Choroid plexus epithelial cell (primary cell): ENCODE data around the gene SRR.

Experiments used
- DNase-seq: peaks from one replicate; pipeline ENCODE4 v3.0.0-alpha.2; 2010; ENCODE audit warnings: low read depth
- H3K4me3 ChIP-seq: 2 replicates; pipeline ENCODE4 v1.5.1; 2011; ENCODE audit warnings: low read depth, mild to moderate bottlenecking, control low read depth, low read length, moderate library complexity
- TF ChIP-seq, protein P1 (sequence below): conservative IDR thresholded peaks from 2 replicates; pipeline ENCODE4 v1.5.1; 2011; ENCODE audit warnings: low read depth, mild to moderate bottlenecking, control low read depth, inconsistent platforms, low read length, moderate library complexity

The SRR gene

DNA sequence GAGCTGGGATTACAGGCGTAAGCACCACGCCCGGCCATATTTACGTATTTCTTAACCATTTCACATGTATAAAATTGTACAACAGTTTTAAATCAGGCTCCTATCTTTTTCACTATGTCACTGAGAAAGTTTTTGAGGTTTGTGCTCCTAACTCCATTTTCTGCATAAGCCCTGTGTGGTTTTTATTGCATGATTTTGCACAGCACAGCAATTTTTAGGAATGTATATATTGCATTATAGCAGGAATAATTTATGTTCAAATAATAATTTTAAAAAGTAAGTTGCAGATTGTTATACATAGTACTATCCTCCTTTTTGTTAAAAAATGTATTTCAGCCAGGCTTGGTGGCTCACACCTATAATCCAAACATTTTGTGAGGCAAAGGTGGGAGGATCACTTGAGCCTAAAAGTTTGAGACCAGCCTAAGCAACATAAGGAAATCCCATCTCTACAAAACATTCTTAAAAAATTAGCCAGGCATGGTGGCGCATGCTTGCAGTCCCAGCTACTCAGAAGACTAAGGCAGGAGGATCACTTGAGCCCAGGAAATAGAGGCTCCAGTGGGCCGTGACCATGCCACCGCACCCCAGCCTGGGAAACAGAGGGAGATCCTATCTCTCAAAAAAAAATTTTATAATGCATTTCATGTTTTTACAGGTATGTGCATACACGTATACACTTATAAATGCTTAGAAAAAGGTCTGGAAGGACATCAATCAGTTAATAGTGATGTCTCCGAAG lies 26.1 kb upstream of the SRR start:
- TF ChIP-seq, protein P1, sequence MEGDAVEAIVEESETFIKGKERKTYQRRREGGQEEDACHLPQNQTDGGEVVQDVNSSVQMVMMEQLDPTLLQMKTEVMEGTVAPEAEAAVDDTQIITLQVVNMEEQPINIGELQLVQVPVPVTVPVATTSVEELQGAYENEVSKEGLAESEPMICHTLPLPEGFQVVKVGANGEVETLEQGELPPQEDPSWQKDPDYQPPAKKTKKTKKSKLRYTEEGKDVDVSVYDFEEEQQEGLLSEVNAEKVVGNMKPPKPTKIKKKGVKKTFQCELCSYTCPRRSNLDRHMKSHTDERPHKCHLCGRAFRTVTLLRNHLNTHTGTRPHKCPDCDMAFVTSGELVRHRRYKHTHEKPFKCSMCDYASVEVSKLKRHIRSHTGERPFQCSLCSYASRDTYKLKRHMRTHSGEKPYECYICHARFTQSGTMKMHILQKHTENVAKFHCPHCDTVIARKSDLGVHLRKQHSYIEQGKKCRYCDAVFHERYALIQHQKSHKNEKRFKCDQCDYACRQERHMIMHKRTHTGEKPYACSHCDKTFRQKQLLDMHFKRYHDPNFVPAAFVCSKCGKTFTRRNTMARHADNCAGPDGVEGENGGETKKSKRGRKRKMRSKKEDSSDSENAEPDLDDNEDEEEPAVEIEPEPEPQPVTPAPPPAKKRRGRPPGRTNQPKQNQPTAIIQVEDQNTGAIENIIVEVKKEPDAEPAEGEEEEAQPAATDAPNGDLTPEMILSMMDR = no peak

DNA sequence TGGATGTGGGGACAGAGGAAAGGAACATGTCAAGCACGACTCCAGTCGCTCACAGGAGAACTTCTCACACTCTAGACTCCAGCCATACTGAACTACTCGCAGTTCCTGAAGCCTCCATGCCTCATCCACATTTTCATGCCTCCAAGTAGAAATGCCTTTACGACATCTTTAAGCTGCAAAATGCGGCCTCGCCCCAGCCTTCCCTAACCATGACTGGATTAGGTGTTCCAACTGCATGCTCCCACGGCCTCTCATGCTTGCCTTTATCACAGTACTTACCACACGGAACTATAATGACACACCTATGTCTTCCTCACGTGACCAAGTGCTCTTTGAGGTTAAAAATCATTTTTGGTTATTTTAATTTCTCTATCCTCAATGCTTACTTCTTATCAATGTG lies 24.0 kb upstream of the SRR start:
- TF ChIP-seq, protein P1 = no peak
- no peak overlapping the region for H3K4me3 ChIP-seq
- DNase-seq = no peak

More for the DNA sequence above, 26.1 kb upstream of the SRR start:
- DNase-seq = no peak
- no peak overlapping the region for H3K4me3 ChIP-seq

DNA sequence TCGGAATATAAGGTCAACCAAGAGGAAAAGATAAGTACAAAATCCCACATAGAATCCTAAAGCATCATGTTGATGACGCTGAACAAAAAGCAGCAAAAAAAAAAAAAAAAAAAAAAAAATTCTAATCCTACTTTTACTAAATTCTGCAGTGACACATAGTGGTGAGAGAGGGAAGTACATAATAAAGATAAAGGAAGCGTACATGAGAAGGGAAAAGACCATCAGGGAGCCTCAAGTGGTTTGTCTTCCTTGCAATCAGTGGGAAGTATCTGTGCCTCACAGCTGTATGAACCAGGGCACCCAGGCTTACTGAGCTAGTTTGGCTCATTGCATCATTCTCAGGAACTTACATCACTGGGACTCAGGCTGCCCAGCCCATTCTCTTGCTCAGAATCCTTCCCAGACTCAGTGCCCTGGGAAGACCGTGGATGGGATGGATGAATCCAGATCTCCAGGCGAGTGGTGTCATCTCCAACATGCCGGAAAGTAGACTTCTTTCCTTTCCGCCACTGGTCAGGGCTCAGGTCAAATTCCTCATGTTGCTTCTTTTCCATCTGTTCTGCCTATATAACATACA lies 21.4 kb upstream of the SRR start:
- H3K4me3 ChIP-seq = no peak overlapping the region
- TF ChIP-seq, protein P1 = peak; percentile 58
- DNase-seq = peak; percentile 92

DNA sequence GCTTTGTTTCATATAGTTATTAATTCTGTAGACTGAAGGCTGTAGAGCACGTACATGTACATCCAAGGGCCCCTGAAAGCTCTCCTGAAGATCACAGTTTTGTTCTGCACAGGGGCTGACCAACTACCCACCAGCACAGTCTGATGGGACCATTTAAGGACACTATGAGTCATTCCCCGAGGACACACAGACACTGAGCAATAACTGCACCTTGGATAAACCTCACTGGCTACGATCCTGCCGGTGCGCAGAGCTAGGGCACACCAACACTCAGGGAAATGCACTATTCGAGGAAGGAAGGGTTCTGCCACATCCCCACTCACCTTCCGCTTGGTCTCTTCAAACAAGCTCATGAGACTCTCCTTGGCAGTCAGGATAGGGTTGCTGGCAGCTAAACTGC lies 20.4 kb upstream of the SRR start:
- TF ChIP-seq, protein P1 = no peak
- DNase-seq = no peak

DNA sequence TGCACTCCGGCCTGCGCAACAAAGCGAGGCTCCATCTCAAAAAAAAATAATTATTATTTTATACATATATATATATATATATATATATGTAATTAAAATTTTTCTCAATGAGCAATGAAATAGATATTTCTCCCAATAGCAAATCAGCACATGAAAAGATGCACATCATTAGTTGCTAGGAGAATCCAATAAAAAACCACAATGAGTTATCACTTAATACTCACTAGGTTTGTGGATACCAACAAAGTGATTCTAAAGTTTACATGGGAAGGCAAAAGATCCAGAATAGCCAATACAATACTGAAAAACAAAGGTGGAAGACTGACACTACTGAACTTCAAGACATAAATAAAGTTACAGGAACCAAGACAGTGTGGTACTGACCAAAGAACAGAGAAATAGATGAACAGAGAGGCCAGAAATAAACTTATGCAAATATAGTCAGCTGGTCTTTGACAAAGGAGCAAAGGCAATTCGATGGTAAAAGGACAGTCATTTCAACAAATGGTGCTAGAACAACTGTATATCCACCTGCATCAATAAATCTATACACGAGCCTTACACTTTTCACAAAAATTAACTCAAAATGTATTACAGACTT lies 13.8 kb upstream of the SRR start:
- peak; percentile 33 for DNase-seq
- TF ChIP-seq, protein P1 = no peak

More for the DNA sequence above, 20.4 kb upstream of the SRR start:
- H3K4me3 ChIP-seq = no peak overlapping the region

DNA sequence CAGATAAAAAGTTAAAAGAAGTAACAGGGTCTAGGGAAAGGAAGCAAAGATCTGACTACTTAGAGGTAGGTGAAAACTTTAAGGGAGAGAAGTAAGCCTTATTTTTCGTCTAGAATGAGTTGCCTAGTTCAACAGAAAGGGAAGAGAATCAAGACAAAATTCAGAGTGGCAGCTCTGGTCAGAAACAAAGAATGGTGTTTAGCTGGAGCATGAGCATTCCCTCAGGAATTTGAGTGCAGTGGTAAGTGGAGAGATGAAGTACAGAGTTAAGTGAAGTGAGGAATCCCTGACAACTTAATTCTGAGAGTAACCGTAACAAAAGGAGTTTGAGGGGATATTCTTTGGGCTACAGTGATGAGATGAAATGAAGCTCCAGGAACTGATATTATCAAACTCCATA lies 11.7 kb upstream of the SRR start:
- TF ChIP-seq, protein P1 = no peak
- peak; percentile 32 for DNase-seq
- H3K4me3 ChIP-seq = no peak overlapping the region

More for the DNA sequence above, 13.8 kb upstream of the SRR start:
- H3K4me3 ChIP-seq = no peak overlapping the region
